Spleen (tissue), 11 donors: ENCODE measurements around the gene GPR141. TPM values are rescaled to one million over a fixed set of nuclear protein-coding genes. Genes with fewer than 3 reads are reported as not detected.

ENCODE experiments used
- DNase-seq: peaks from one replicate; pipeline ENCODE4 v3.0.0-alpha.2; 2020
- H3K27ac ChIP-seq, 8 donors: fragments of 200-600 bp; sonication (generic) in 7 of 8; 1 replicate in 4 of 8; 2 replicates in 4 of 8; pipeline versions ENCODE4 v1.5.0 to v1.8.0; 2016 to 2021; ENCODE audit warnings: inconsistent platforms in 4 of 8, mild to moderate bottlenecking in 4 of 8, moderate library complexity in 1 of 8
- H3K27me3 ChIP-seq, 7 donors: fragments of 200-600 bp; sonication (generic) in 6 of 7; replicated peaks in 1 of 7; 1 replicate in 4 of 7; 2 replicates in 3 of 7; pipeline versions ENCODE4 v1.5.0 to v1.8.0; 2016 to 2021; ENCODE audit warnings: inconsistent platforms in 3 of 7, mild to moderate bottlenecking in 1 of 7
- H3K36me3 ChIP-seq, 6 donors: fragments of 200-600 bp; sonication (generic) in 5 of 6; 1 replicate in 4 of 6; 2 replicates in 2 of 6; pipeline versions ENCODE4 v1.5.0 to v1.8.0; 2016 to 2021; ENCODE audit warnings: inconsistent platforms in 2 of 6
- H3K4me1 ChIP-seq, 6 donors: fragments of 200-600 bp; sonication (generic) in 5 of 6; 1 replicate in 3 of 6; 2 replicates in 3 of 6; pipeline versions ENCODE4 v1.5.0 to v1.8.0; 2016 to 2021; ENCODE audit warnings: inconsistent platforms in 3 of 6
- H3K4me3 ChIP-seq, 8 donors: fragments of 200-600 bp; sonication (generic) in 7 of 8; 1 replicate in 4 of 8; 2 replicates in 4 of 8; pipeline versions ENCODE4 v1.5.0 to v1.8.0; 2016 to 2021; ENCODE audit warnings: inconsistent platforms in 4 of 8, mild to moderate bottlenecking in 4 of 8, moderate library complexity in 2 of 8
- H3K9me3 ChIP-seq, 8 donors: fragments of 200-600 bp; sonication (generic) in 7 of 8; 1 replicate in 4 of 8; 2 replicates in 4 of 8; pipeline versions ENCODE4 v1.5.0 to v1.8.0; 2016 to 2021; ENCODE audit warnings: inconsistent platforms in 4 of 8
- CTCF ChIP-seq, 11 experiments: fragments of 200-600 bp in 7 of 11; fragments of 450-650 bp in 4 of 11; sonication (generic) in 4 of 11; IDR thresholded peaks in 8 of 11; conservative IDR thresholded peaks in 3 of 11; 1 replicate in 7 of 11; 2 replicates in 4 of 11; pipeline versions ENCODE4 v1.4.0 to v1.8.0; 2016 to 2021; ENCODE audit warnings: antibody characterized with exemption in 11 of 11, inconsistent platforms in 4 of 11, mild to moderate bottlenecking in 1 of 11
- POLR2A ChIP-seq, 3 donors: fragments of 450-650 bp; IDR thresholded peaks; one replicate each; pipeline ENCODE4 v1.5.1; 2017; ENCODE audit warnings: antibody characterized with exemption in 3 of 3, mild to moderate bottlenecking in 1 of 3
- POLR2AphosphoS5 ChIP-seq, 3 donors: sonication (generic); formaldehyde crosslinking; IDR thresholded peaks; one replicate each; pipeline ENCODE4 v1.5.1; 2017; ENCODE audit warnings: antibody characterized with exemption in 3 of 3
- WGBS, 5 donors: extraction: QIAGEN DNeasy Blood & Tissue Kit in 3 of 5; methylation state at CpG; one replicate each; pipeline versions ENCODE4 v1.1.5 to v1.1.7; 2013 to 2018; 5-methylcytosine and 5-hydroxymethylcytosine counted together
- intact Hi-C: fragments of 100-400 bp; cut with DNase I; formaldehyde crosslinking; loops from one replicate; pipeline ENCODE4 v1.15.0; 2023; ENCODE audit warnings: low total_unique reads
- polyA plus RNA-seq, 3 donors: library from polyadenylated mRNA; stranded (reverse); fragments of 200-250 nt; gene quantifications; one replicate each; pipeline ENCODE4 v1.2.1, GENCODE V29; 2013
- total RNA-seq, 7 donors: library from RNA; depleted of rRNA in 3 of 7; stranded (reverse); fragments of >200 nt in 3 of 7; fragmentation: NEBNext Ultra II Directional in 4 of 7; extraction: Animal tissue kit (Norgen Biotek cat#: 25700) in 4 of 7; gene quantifications; one replicate each; pipeline versions ENCODE4 v1.1.0 to v1.2.1, GENCODE V29; 2016 to 2021
- donor health status: healthy with polysubstance abuse.
- donor health status: DM: no; HTN: no; CAD: no; lungs with moderate emphysema.
- donor health status: DM: no; HTN: no; CAD: no.
- donor health status: Bipolar disorder and iron deficiency.
- donor health status: healthy.
- donor health status: DM: no; HTN: no; CAD: no.
- donor health status: DM: yes; HTN: yes; CAD: no.

Gene GPR141
- total and polyA plus RNA-seq, 10 donors: 0.20 to 37.4 (median 9.7) TPM

- TF ChIP-seq POLR2AphosphoS5 (IDR thresholded peaks at IDR 0.05): no peak
- no peak for TF ChIP-seq CTCF (IDR thresholded peaks at IDR 0.05 in 8 of 11, conservative IDR thresholded peaks at IDR 0.05 in 3 of 11)
- no peak for TF ChIP-seq POLR2A (IDR thresholded peaks at IDR 0.05)
- DNase-seq: no peak
- WGBS, 5 donors: 14 to 31% (median 20%) methylated on average over 2 of the region's 2 CpGs
- Histone ChIP-seq H3K36me3 (no peaks in the 10 kb centered on the region), H3K27ac (peak overlapping the region in 7 of 8 donors; percentile 9 to 84 (median 69)), H3K9me3 (no peaks in the 10 kb centered on the region), H3K4me1 (peaks cover 0 to 25% (median 0%) of the 10 kb centered on the region in 6 donors), H3K27me3 (no peaks in the 10 kb centered on the region), H3K4me3 (peak overlapping the region in 1 of 8 donors; percentile 15)
- intact Hi-C loops: no loop called here
Observed at GRCh38 chr7:37714606-37715005, 31.0 kb downstream of the GPR141 start.

DNA sequence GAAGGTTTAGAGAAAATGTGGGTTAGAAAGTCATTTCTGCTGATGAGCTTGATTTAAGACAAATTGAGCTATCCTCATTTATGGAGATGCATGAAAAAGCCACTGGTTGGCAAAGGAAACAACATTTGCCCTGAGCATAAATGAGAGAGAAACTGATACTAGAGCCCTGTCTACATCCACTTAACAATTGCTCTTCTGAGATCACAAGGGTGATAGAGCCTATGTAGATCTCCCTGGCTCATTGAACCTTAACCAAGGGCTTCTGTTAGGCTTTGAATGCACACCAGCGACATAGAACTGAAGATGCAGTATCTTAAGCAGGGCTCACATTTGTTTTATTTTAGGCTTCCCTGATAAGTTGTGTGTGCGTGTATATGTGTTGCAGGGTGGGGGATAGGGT is 35.0 kb downstream of the GPR141 start:
- H3K27me3 ChIP-seq: no peaks in the 10 kb centered on the region
- H3K4me3 ChIP-seq: no peak overlapping the region
- no peaks in the 10 kb centered on the region for H3K9me3 ChIP-seq
- intact Hi-C loops: no loop called here
- peaks cover 0 to 10% (median 0%) of the 10 kb centered on the region in 6 donors for H3K4me1 ChIP-seq
- WGBS, 5 donors: 80 to 97% (median 94%) methylated on average over 2 of the region's 2 CpGs
- no peak for DNase-seq
- TF ChIP-seq POLR2AphosphoS5 (IDR thresholded peaks at IDR 0.05): no peak
- TF ChIP-seq POLR2A (IDR thresholded peaks at IDR 0.05): no peak
- TF ChIP-seq CTCF (IDR thresholded peaks at IDR 0.05 in 8 of 11, conservative IDR thresholded peaks at IDR 0.05 in 3 of 11): no peak
- no peaks in the 10 kb centered on the region for H3K36me3 ChIP-seq
- peak overlapping the region in 1 of 8 donors; percentile 58 for H3K27ac ChIP-seq

DNA sequence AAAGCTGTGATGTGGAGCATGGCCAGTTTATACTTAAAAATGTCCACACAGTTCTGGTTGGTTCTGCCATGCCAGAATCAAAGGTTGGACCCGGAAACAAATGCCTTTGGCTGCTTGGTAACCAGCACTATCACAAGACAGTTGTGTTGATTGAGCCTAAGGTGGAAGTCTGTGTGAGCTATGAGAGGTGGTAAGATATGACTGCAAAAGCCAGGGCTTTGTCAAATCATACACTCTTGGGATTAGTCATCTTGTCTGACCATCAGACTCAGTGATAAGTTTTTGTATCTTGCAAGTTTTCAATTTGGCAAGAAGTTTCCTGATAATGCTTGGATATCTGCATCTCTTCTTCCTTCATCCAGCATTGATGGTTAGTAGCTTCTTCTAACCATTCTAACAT is 35.5 kb downstream of the GPR141 start:
- TF ChIP-seq POLR2A (IDR thresholded peaks at IDR 0.05) (no peak), POLR2AphosphoS5 (IDR thresholded peaks at IDR 0.05) (no peak), CTCF (IDR thresholded peaks at IDR 0.05 in 8 of 11, conservative IDR thresholded peaks at IDR 0.05 in 3 of 11) (no peak)
- no peak for DNase-seq
- Histone ChIP-seq H3K27ac (peak overlapping the region in 1 of 8 donors; percentile 58), H3K4me3 (no peak overlapping the region), H3K4me1 (peaks cover 0 to 7% (median 0%) of the 10 kb centered on the region in 6 donors), H3K9me3 (no peaks in the 10 kb centered on the region), H3K27me3 (no peaks in the 10 kb centered on the region), H3K36me3 (no peaks in the 10 kb centered on the region)
- intact Hi-C loops: no loop called here
- 78 to 95% (median 84%) methylated on average over 1 of the region's 1 CpG for WGBS, 5 donors

DNA sequence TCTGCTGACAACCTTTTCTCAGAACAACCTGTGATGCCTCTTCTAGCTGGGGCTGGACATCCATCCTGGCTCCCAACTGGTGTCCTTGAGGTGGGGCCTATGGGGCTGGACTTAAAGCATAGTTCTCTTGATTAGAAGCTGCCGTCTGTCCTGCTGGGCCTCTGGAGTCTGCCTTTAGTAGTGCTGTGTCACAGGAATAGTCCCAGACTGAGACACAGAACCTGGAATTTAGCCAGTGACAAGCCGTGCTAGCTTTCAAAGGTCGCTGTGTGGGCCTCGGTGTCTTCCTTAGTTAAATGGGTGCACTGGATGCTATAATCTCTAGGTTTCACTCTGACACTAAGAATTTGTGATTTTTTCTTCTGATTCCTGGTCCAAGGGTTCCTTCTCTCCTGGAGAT is 41.2 kb downstream of the GPR141 start:
- Histone ChIP-seq H3K4me3 (no peak overlapping the region), H3K27me3 (no peaks in the 10 kb centered on the region), H3K9me3 (no peaks in the 10 kb centered on the region), H3K36me3 (no peaks in the 10 kb centered on the region), H3K27ac (peak overlapping the region in 1 of 8 donors; percentile 44), H3K4me1 (peaks cover 0 to 42% (median 0%) of the 10 kb centered on the region in 6 donors)
- WGBS, 5 donors: 66 to 86% (median 77%) methylated on average over 4 of the region's 4 CpGs
- TF ChIP-seq POLR2AphosphoS5 (IDR thresholded peaks at IDR 0.05) (no peak), CTCF (IDR thresholded peaks at IDR 0.05 in 8 of 11, conservative IDR thresholded peaks at IDR 0.05 in 3 of 11) (no peak), POLR2A (IDR thresholded peaks at IDR 0.05) (no peak)
- intact Hi-C loops: no loop called here
- DNase-seq: no peak
